ENCODE data around the gene C1orf50.

C1orf50 gene

DNA sequence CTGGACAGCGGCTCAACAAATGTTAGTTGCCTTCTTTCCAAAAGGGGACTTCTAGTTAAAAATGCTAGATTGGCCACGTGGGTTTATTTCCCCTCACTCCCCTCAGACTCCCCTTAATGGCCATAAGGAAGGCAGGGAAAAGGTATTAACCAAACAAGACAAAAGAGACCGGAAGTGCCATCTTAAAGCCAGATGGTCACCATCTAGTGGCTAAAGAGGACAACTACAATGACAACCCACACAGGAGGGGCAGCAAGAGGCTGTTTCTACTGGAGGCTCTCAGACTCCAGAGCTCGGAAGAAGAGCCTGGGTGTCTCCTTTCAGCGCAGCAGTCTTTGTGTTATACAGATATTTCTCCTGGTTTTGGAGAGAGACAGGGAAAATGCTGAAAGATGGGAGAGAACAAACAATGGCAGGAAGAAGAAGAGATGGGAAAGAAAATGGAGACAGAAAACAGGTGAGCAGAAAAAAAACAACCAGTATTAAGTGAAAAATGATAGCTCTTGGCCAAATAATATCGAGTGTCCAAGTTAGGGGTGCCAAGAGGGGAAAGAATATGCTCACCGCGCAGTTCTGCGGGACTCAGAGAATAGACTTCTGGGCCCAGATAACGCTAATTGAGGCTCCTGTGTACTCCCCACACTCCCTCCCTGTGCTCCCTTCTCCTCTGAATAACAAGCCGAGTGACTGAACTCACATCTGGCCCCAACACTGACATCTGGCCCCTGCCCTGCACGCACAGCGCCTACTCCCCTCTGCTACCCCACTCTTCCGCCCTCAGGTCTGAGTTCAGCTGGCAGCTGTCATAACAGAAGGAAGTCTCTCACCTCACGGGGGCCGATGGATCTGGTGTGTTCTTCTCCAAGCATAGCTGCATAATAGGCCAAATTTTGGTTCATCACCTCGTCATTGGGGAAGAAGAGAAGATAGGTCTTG is 9.8 kb upstream of the C1orf50 start:
- ChIA-PET POLR2A (interaction anchor here (3.0 kb wide), 1 partner anchor 9 kb away, joined by 19 read pairs; the partner anchor contains the start of genes C1orf50 and P3H1), CTCF (interaction anchor here (0.7 to 2.1 kb wide), 7 partner anchors 9 to 577 kb away, joined by 3 to 18 read pairs (median 3); partner anchors contain the start of genes C1orf50 and P3H1)
- DNase-seq (ENCODE audit: extremely low spot score): peak; percentile 69

GRCh38 chr1:42757892-42758275 is 9.2 kb upstream of the C1orf50 start:
- DNase-seq (ENCODE audit: extremely low spot score): no peak
- ChIA-PET CTCF (interaction anchor here (0.8 to 2.1 kb wide), 4 partner anchors 8 to 180 kb away, joined by 3 to 18 read pairs (median 4); partner anchors contain the start of genes C1orf50 and P3H1), POLR2A (interaction anchor here (3.0 kb wide), 1 partner anchor 9 kb away, joined by 19 read pairs; the partner anchor contains the start of genes C1orf50 and P3H1)
- TF ChIP-seq CTBP1 (IDR thresholded peaks at IDR 0.05; ENCODE audit: borderline replicate concordance) (no peak), SP1 (IDR thresholded peaks at IDR 0.05) (no peak), HDGF (IDR thresholded peaks at IDR 0.05; ENCODE audit: borderline replicate concordance) (no peak), L3MBTL2 (conservative IDR thresholded peaks at IDR 0.05) (no peak), ARNT (IDR thresholded peaks at IDR 0.05) (no peak), FOXA1 (IDR thresholded peaks at IDR 0.05) (no peak), SUZ12 (IDR thresholded peaks at IDR 0.05) (no peak), FOXK2 (IDR thresholded peaks at IDR 0.05) (no peak), BHLHE40 (IDR thresholded peaks at IDR 0.05; ENCODE audit: borderline replicate concordance) (no peak), TARDBP (IDR thresholded peaks at IDR 0.05) (no peak), NFRKB (IDR thresholded peaks at IDR 0.05) (no peak), PKNOX1 (IDR thresholded peaks at IDR 0.05) (no peak), LEF1 (IDR thresholded peaks at IDR 0.05; ENCODE audit: borderline replicate concordance) (no peak)

More for the DNA sequence above, 9.8 kb upstream of the C1orf50 start:
- peak; percentile 58; the same call in 1 of the 2 replicates for TF ChIP-seq ELF4 (IDR thresholded peaks at IDR 0.05)
- no peak for TF ChIP-seq LEF1 (IDR thresholded peaks at IDR 0.05; ENCODE audit: borderline replicate concordance)

DNA sequence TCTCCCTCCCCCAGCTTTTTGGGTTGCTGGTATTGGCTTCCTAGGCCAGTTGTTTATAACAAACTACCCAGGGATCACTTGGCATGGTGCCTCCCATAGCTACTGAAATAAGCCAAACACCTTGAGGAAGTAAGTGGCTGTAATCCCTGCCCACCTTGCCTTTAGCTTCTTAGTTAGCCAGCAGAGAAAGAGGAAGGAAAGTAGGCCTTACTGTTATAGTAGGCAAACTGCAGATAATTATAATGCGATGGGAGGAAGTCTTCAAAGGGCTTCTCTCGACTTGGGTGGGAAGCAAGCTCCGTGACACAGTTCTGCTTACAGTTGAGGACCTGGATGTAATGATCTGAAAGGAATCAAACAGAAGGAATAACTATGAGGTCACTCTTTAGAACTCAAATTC is 8.4 kb upstream of the C1orf50 start:
- no peak for DNase-seq (ENCODE audit: extremely low spot score)
- ChIA-PET CTCF (interaction anchor here (2.0 kb wide), 1 partner anchor 180 kb away, joined by 5 read pairs; no protein-coding TSS in a partner anchor), POLR2A (interaction anchor here (3.0 kb wide), 1 partner anchor 8 kb away, joined by 19 read pairs; the partner anchor contains the start of genes C1orf50 and P3H1)
- no peak for TF ChIP-seq BHLHE40 (IDR thresholded peaks at IDR 0.05; ENCODE audit: borderline replicate concordance)
- TF ChIP-seq TARDBP (IDR thresholded peaks at IDR 0.05): no peak
- no peak for TF ChIP-seq FOXM1 (IDR thresholded peaks at IDR 0.05; ENCODE audit: borderline replicate concordance)
- TF ChIP-seq CTBP1 (IDR thresholded peaks at IDR 0.05; ENCODE audit: borderline replicate concordance): no peak
- TF ChIP-seq LEF1 (IDR thresholded peaks at IDR 0.05; ENCODE audit: borderline replicate concordance): no peak
- TF ChIP-seq ARNT (IDR thresholded peaks at IDR 0.05): no peak
- TF ChIP-seq PKNOX1 (IDR thresholded peaks at IDR 0.05): no peak
- TF ChIP-seq FOXK2 (IDR thresholded peaks at IDR 0.05): no peak
- no peak for TF ChIP-seq SP1 (IDR thresholded peaks at IDR 0.05)
- TF ChIP-seq NFRKB (IDR thresholded peaks at IDR 0.05): no peak

DNA sequence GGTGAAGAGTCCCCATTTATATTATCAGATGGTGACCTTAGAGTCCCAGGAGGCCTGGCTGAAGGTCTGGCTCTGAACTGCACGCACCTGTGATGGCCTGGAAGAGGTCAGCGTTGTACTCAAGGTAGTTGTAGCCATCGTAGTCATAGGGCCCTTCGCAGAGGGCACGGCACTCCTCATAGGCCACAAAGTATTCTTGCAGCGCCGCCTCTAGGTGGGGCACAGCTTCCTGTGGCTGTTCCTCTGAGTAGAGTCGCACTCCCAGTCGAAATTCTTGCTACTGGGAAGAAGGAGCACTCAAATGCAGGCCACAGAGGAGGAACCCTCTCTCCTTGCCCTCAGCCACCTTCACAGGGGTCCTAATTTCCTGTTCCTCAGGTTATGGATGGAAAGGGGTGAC is 7.9 kb upstream of the C1orf50 start:
- ChIA-PET POLR2A (interaction anchor here (3.0 kb wide), 1 partner anchor 7 kb away, joined by 19 read pairs; the partner anchor contains the start of genes C1orf50 and P3H1), CTCF (interaction anchor here (2.0 kb wide), 1 partner anchor 181 kb away, joined by 5 read pairs; no protein-coding TSS in a partner anchor)
- TF ChIP-seq L3MBTL2 (conservative IDR thresholded peaks at IDR 0.05) (no peak), PKNOX1 (IDR thresholded peaks at IDR 0.05) (no peak), ELF4 (IDR thresholded peaks at IDR 0.05) (no peak), ARNT (IDR thresholded peaks at IDR 0.05) (no peak), SUZ12 (IDR thresholded peaks at IDR 0.05) (no peak), BHLHE40 (IDR thresholded peaks at IDR 0.05; ENCODE audit: borderline replicate concordance) (no peak), FOXM1 (IDR thresholded peaks at IDR 0.05; ENCODE audit: borderline replicate concordance) (no peak), LEF1 (IDR thresholded peaks at IDR 0.05; ENCODE audit: borderline replicate concordance) (no peak), SP1 (IDR thresholded peaks at IDR 0.05) (no peak), NFRKB (IDR thresholded peaks at IDR 0.05) (no peak), TARDBP (IDR thresholded peaks at IDR 0.05) (no peak), CTBP1 (IDR thresholded peaks at IDR 0.05; ENCODE audit: borderline replicate concordance) (no peak), FOXK2 (IDR thresholded peaks at IDR 0.05) (no peak), ZNF384 (IDR thresholded peaks at IDR 0.05) (no peak), HDGF (IDR thresholded peaks at IDR 0.05; ENCODE audit: borderline replicate concordance) (no peak), FOXA1 (IDR thresholded peaks at IDR 0.05) (no peak)
- no peak for DNase-seq (ENCODE audit: extremely low spot score)

DNA sequence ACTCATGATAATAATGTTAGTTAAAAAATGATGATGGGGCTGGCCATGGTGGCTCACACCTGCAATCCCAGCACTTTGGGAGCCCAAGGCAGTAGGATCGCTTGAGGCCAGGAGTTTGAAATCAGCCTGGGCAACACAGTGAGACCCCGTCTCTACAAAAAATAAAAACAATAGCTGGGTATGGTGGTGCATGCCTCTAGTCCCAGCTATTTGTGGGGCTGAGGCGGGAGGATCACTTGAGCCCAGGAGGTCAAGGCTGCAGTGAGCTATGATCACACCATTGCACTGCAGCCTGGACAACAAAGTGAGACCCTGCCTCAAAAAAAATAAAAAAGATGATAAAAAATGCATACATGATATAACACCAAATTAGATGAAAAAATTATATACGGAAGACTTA is 5.5 kb upstream of the C1orf50 start:
- ChIA-PET CTCF (no interaction called here), POLR2A (no interaction called here)
- TF ChIP-seq LEF1 (IDR thresholded peaks at IDR 0.05; ENCODE audit: borderline replicate concordance) (no peak), NFRKB (IDR thresholded peaks at IDR 0.05) (no peak), SUZ12 (IDR thresholded peaks at IDR 0.05) (no peak), SP1 (IDR thresholded peaks at IDR 0.05) (no peak), ARNT (IDR thresholded peaks at IDR 0.05) (no peak), HDGF (IDR thresholded peaks at IDR 0.05; ENCODE audit: borderline replicate concordance) (no peak), ELF4 (IDR thresholded peaks at IDR 0.05) (no peak), FOXA1 (IDR thresholded peaks at IDR 0.05) (no peak)
- no peak for DNase-seq (ENCODE audit: extremely low spot score)

Data from HEK293T (cell line).